ENCODE data around the gene PDE3B. TPM values are rescaled to one million over a fixed set of nuclear protein-coding genes. Genes with fewer than 3 reads are reported as not detected.
A peak's percentile ranks its signal among the peaks of the same experiment; 100 is the strongest.

PDE3B gene
- total and polyA plus RNA-seq, 9 of the 15 experiments (the other 6 are each of a cell fraction or from before 2014, with no cell fraction given): 2.3 to 22.5 (median 12.2) TPM

DNA sequence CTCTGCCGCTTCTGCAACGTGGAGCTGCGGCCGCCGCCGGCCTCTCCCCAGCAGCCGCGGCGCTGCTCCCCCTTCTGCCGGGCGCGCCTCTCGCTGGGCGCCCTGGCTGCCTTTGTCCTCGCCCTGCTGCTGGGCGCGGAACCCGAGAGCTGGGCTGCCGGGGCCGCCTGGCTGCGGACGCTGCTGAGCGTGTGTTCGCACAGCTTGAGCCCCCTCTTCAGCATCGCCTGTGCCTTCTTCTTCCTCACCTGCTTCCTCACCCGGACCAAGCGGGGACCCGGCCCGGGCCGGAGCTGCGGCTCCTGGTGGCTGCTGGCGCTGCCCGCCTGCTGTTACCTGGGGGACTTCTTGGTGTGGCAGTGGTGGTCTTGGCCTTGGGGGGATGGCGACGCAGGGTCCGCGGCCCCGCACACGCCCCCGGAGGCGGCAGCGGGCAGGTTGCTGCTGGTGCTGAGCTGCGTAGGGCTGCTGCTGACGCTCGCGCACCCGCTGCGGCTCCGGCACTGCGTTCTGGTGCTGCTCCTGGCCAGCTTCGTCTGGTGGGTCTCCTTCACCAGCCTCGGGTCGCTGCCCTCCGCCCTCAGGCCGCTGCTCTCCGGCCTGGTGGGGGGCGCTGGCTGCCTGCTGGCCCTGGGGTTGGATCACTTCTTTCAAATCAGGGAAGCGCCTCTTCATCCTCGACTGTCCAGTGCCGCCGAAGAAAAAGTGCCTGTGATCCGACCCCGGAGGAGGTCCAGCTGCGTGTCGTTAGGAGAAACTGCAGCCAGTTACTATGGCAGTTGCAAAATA lies 816 bp downstream of the PDE3B start (continued):
- no peak for TF ChIP-seq MEF2A (IDR thresholded peaks at IDR 0.05; ENCODE audit: control insufficient read depth, low read depth, low read length)
- no peak for TF ChIP-seq ZNF124 (CRISPR knock-in tag; IDR thresholded peaks at IDR 0.05)
- TF ChIP-seq, protein P1, sequence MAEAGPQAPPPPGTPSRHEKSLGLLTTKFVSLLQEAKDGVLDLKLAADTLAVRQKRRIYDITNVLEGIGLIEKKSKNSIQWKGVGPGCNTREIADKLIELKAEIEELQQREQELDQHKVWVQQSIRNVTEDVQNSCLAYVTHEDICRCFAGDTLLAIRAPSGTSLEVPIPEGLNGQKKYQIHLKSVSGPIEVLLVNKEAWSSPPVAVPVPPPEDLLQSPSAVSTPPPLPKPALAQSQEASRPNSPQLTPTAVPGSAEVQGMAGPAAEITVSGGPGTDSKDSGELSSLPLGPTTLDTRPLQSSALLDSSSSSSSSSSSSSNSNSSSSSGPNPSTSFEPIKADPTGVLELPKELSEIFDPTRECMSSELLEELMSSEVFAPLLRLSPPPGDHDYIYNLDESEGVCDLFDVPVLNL (CRISPR knock-in tag; IDR thresholded peaks at IDR 0.05; ENCODE audit: low read depth): no peak
- TF ChIP-seq CBX1 (IDR thresholded peaks at IDR 0.05; ENCODE audit: low read depth): no peak
- TF ChIP-seq, protein P2, sequence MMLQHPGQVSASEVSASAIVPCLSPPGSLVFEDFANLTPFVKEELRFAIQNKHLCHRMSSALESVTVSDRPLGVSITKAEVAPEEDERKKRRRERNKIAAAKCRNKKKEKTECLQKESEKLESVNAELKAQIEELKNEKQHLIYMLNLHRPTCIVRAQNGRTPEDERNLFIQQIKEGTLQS (IDR thresholded peaks at IDR 0.05): no peak
- TF ChIP-seq, protein P2 (CRISPR knock-in tag; conservative IDR thresholded peaks at IDR 0.05): no peak
- no peak for TF ChIP-seq HLTF (IDR thresholded peaks at IDR 0.05)
- TF ChIP-seq ZNF696 (CRISPR knock-in tag; conservative IDR thresholded peaks at IDR 0.05): no peak
- TF ChIP-seq TOE1 (IDR thresholded peaks at IDR 0.05; ENCODE audit: borderline replicate concordance): no peak
- no peak for TF ChIP-seq TOE1 (CRISPR knock-in tag; IDR thresholded peaks at IDR 0.05; ENCODE audit: borderline replicate concordance, low read depth)
- TF ChIP-seq KDM2B (CRISPR knock-in tag; IDR thresholded peaks at IDR 0.05): no peak
- no peak for TF ChIP-seq RBM34 (IDR thresholded peaks at IDR 0.05; ENCODE audit: borderline replicate concordance, insufficient read depth, low read length)
- TF ChIP-seq, protein P3, sequence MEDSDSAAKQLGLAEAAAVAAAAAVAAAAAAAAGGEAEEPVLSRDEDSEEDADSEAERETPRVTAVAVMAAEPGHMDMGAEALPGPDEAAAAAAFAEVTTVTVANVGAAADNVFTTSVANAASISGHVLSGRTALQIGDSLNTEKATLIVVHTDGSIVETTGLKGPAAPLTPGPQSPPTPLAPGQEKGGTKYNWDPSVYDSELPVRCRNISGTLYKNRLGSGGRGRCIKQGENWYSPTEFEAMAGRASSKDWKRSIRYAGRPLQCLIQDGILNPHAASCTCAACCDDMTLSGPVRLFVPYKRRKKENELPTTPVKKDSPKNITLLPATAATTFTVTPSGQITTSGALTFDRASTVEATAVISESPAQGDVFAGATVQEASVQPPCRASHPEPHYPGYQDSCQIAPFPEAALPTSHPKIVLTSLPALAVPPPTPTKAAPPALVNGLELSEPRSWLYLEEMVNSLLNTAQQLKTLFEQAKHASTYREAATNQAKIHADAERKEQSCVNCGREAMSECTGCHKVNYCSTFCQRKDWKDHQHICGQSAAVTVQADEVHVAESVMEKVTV (CRISPR knock-in tag; IDR thresholded peaks at IDR 0.05): no peak
- TF ChIP-seq FIP1L1 (IDR thresholded peaks at IDR 0.05; ENCODE audit: low read depth, low read length, poor library complexity, severe bottlenecking): peak; percentile 33
- no peak for TF ChIP-seq OTX1 (CRISPR knock-in tag; IDR thresholded peaks at IDR 0.05)
- no peak for TF ChIP-seq ETV1 (tag; conservative IDR thresholded peaks at IDR 0.05; ENCODE audit: low read depth)
- peak; percentile 46; the same call in 1 of the 2 replicates for TF ChIP-seq MTA3 (IDR thresholded peaks at IDR 0.05; ENCODE audit: borderline replicate concordance)
- TF ChIP-seq, protein P4, sequence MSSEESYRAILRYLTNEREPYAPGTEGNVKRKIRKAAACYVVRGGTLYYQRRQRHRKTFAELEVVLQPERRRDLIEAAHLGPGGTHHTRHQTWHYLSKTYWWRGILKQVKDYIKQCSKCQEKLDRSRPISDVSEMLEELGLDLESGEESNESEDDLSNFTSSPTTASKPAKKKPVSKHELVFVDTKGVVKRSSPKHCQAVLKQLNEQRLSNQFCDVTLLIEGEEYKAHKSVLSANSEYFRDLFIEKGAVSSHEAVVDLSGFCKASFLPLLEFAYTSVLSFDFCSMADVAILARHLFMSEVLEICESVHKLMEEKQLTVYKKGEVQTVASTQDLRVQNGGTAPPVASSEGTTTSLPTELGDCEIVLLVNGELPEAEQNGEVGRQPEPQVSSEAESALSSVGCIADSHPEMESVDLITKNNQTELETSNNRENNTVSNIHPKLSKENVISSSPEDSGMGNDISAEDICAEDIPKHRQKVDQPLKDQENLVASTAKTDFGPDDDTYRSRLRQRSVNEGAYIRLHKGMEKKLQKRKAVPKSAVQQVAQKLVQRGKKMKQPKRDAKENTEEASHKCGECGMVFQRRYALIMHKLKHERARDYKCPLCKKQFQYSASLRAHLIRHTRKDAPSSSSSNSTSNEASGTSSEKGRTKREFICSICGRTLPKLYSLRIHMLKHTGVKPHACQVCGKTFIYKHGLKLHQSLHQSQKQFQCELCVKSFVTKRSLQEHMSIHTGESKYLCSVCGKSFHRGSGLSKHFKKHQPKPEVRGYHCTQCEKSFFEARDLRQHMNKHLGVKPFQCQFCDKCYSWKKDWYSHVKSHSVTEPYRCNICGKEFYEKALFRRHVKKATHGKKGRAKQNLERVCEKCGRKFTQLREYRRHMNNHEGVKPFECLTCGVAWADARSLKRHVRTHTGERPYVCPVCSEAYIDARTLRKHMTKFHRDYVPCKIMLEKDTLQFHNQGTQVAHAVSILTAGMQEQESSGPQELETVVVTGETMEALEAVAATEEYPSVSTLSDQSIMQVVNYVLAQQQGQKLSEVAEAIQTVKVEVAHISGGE (CRISPR knock-in tag; IDR thresholded peaks at IDR 0.05): no peak

Data from K562 (cell line).